Spleen (tissue), 11 donors: ENCODE data around the gene TCEANC2. TPM values are rescaled to one million over a fixed set of nuclear protein-coding genes. Genes with fewer than 3 reads are reported as not detected.

ENCODE experiments used
- DNase-seq: peaks from one replicate; pipeline ENCODE4 v3.0.0-alpha.2; 2020
- H3K27ac ChIP-seq, 8 donors: fragments of 200-600 bp; sonication (generic) in 7 of 8; 1 replicate in 4 of 8; 2 replicates in 4 of 8; pipeline versions ENCODE4 v1.5.0 to v1.8.0; 2016 to 2021; ENCODE audit warnings: inconsistent platforms in 4 of 8, mild to moderate bottlenecking in 4 of 8, moderate library complexity in 1 of 8
- H3K27me3 ChIP-seq, 7 donors: fragments of 200-600 bp; sonication (generic) in 6 of 7; replicated peaks in 1 of 7; 1 replicate in 4 of 7; 2 replicates in 3 of 7; pipeline versions ENCODE4 v1.5.0 to v1.8.0; 2016 to 2021; ENCODE audit warnings: inconsistent platforms in 3 of 7, mild to moderate bottlenecking in 1 of 7
- H3K36me3 ChIP-seq, 6 donors: fragments of 200-600 bp; sonication (generic) in 5 of 6; 1 replicate in 4 of 6; 2 replicates in 2 of 6; pipeline versions ENCODE4 v1.5.0 to v1.8.0; 2016 to 2021; ENCODE audit warnings: inconsistent platforms in 2 of 6
- H3K4me1 ChIP-seq, 6 donors: fragments of 200-600 bp; sonication (generic) in 5 of 6; 1 replicate in 3 of 6; 2 replicates in 3 of 6; pipeline versions ENCODE4 v1.5.0 to v1.8.0; 2016 to 2021; ENCODE audit warnings: inconsistent platforms in 3 of 6
- H3K4me3 ChIP-seq, 8 donors: fragments of 200-600 bp; sonication (generic) in 7 of 8; 1 replicate in 4 of 8; 2 replicates in 4 of 8; pipeline versions ENCODE4 v1.5.0 to v1.8.0; 2016 to 2021; ENCODE audit warnings: inconsistent platforms in 4 of 8, mild to moderate bottlenecking in 4 of 8, moderate library complexity in 2 of 8
- H3K9me3 ChIP-seq, 8 donors: fragments of 200-600 bp; sonication (generic) in 7 of 8; 1 replicate in 4 of 8; 2 replicates in 4 of 8; pipeline versions ENCODE4 v1.5.0 to v1.8.0; 2016 to 2021; ENCODE audit warnings: inconsistent platforms in 4 of 8
- CTCF ChIP-seq, 11 experiments: fragments of 200-600 bp in 7 of 11; fragments of 450-650 bp in 4 of 11; sonication (generic) in 4 of 11; IDR thresholded peaks in 8 of 11; conservative IDR thresholded peaks in 3 of 11; 1 replicate in 7 of 11; 2 replicates in 4 of 11; pipeline versions ENCODE4 v1.4.0 to v1.8.0; 2016 to 2021; ENCODE audit warnings: antibody characterized with exemption in 11 of 11, inconsistent platforms in 4 of 11, mild to moderate bottlenecking in 1 of 11
- POLR2A ChIP-seq, 3 donors: fragments of 450-650 bp; IDR thresholded peaks; one replicate each; pipeline ENCODE4 v1.5.1; 2017; ENCODE audit warnings: antibody characterized with exemption in 3 of 3, mild to moderate bottlenecking in 1 of 3
- POLR2AphosphoS5 ChIP-seq, 3 donors: sonication (generic); formaldehyde crosslinking; IDR thresholded peaks; one replicate each; pipeline ENCODE4 v1.5.1; 2017; ENCODE audit warnings: antibody characterized with exemption in 3 of 3
- WGBS, 5 donors: extraction: QIAGEN DNeasy Blood & Tissue Kit in 3 of 5; methylation state at CpG; one replicate each; pipeline versions ENCODE4 v1.1.5 to v1.1.7; 2013 to 2018; 5-methylcytosine and 5-hydroxymethylcytosine counted together
- intact Hi-C: fragments of 100-400 bp; cut with DNase I; formaldehyde crosslinking; loops from one replicate; pipeline ENCODE4 v1.15.0; 2023; ENCODE audit warnings: low total_unique reads
- polyA plus RNA-seq, 3 donors: library from polyadenylated mRNA; stranded (reverse); fragments of 200-250 nt; gene quantifications; one replicate each; pipeline ENCODE4 v1.2.1, GENCODE V29; 2013
- total RNA-seq, 7 donors: library from RNA; depleted of rRNA in 3 of 7; stranded (reverse); fragments of >200 nt in 3 of 7; fragmentation: NEBNext Ultra II Directional in 4 of 7; extraction: Animal tissue kit (Norgen Biotek cat#: 25700) in 4 of 7; gene quantifications; one replicate each; pipeline versions ENCODE4 v1.1.0 to v1.2.1, GENCODE V29; 2016 to 2021
- donor health status: healthy with polysubstance abuse.
- donor health status: DM: no; HTN: no; CAD: no; lungs with moderate emphysema.
- donor health status: DM: no; HTN: no; CAD: no.
- donor health status: Bipolar disorder and iron deficiency.
- donor health status: healthy.
- donor health status: DM: no; HTN: no; CAD: no.
- donor health status: DM: yes; HTN: yes; CAD: no.

TCEANC2 gene
- total and polyA plus RNA-seq, 10 donors = 1.9 to 12.7 (median 6.4) TPM

- intact Hi-C loops = no loop called here
- Histone ChIP-seq H3K9me3 (no peaks in the 10 kb centered on the region), H3K4me1 (peaks cover 0 to 21% (median 6%) of the 10 kb centered on the region in 6 donors), H3K36me3 (no peaks in the 10 kb centered on the region), H3K27me3 (no peaks in the 10 kb centered on the region), H3K27ac (no peak overlapping the region), H3K4me3 (no peak overlapping the region)
- no peak for DNase-seq
- WGBS, 5 donors = 51 to 69% (median 57%) methylated on average over 2 of the region's 2 CpGs
- TF ChIP-seq CTCF (IDR thresholded peaks at IDR 0.05 in 8 of 11, conservative IDR thresholded peaks at IDR 0.05 in 3 of 11) = no peak
- no peak for TF ChIP-seq POLR2AphosphoS5 (IDR thresholded peaks at IDR 0.05)
- no peak for TF ChIP-seq POLR2A (IDR thresholded peaks at IDR 0.05)
Observed at GRCh38 chr1:54132495-54132894, 79.1 kb downstream of the TCEANC2 start.

- Histone ChIP-seq H3K27me3 (no peaks in the 10 kb centered on the region), H3K9me3 (peaks cover 0 to 4% (median 0%) of the 10 kb centered on the region in 8 donors), H3K36me3 (no peaks in the 10 kb centered on the region), H3K27ac (no peak overlapping the region), H3K4me3 (no peak overlapping the region), H3K4me1 (peaks cover 0 to 28% (median 6%) of the 10 kb centered on the region in 6 donors)
- intact Hi-C loops = no loop called here
- DNase-seq = no peak
- TF ChIP-seq POLR2A (IDR thresholded peaks at IDR 0.05) = no peak
- no peak for TF ChIP-seq POLR2AphosphoS5 (IDR thresholded peaks at IDR 0.05)
- TF ChIP-seq CTCF (IDR thresholded peaks at IDR 0.05 in 8 of 11, conservative IDR thresholded peaks at IDR 0.05 in 3 of 11) = no peak
- WGBS, 5 donors = 74 to 92% (median 85%) methylated on average over 6 of the region's 6 CpGs
Observed at GRCh38 chr1:54134295-54134694, 80.9 kb downstream of the TCEANC2 start.

GRCh38 chr1:54135436-54136120 lies 82.2 kb downstream of the TCEANC2 start:
- H3K4me3 ChIP-seq = no peak overlapping the region
- no peaks in the 10 kb centered on the region for H3K36me3 ChIP-seq
- intact Hi-C loops = no loop called here
- DNase-seq = no peak
- 52 to 68% (median 61%) methylated on average over 5 of the region's 5 CpGs for WGBS, 5 donors
- TF ChIP-seq POLR2AphosphoS5 (IDR thresholded peaks at IDR 0.05) (no peak), CTCF (IDR thresholded peaks at IDR 0.05 in 8 of 11, conservative IDR thresholded peaks at IDR 0.05 in 3 of 11) (no peak), POLR2A (IDR thresholded peaks at IDR 0.05) (no peak)
- peak overlapping the region in 1 of 8 donors; percentile 30 for H3K27ac ChIP-seq
- no peaks in the 10 kb centered on the region for H3K27me3 ChIP-seq
- peaks cover 0 to 4% (median 0%) of the 10 kb centered on the region in 8 donors for H3K9me3 ChIP-seq
- H3K4me1 ChIP-seq = peaks cover 0 to 28% (median 6%) of the 10 kb centered on the region in 6 donors

- Histone ChIP-seq H3K27me3 (no peaks in the 10 kb centered on the region), H3K36me3 (no peaks in the 10 kb centered on the region), H3K9me3 (peaks cover 0 to 4% (median 0%) of the 10 kb centered on the region in 8 donors), H3K4me3 (no peak overlapping the region), H3K27ac (peak overlapping the region in 1 of 8 donors; percentile 30), H3K4me1 (peaks cover 0 to 28% (median 6%) of the 10 kb centered on the region in 6 donors)
- TF ChIP-seq POLR2AphosphoS5 (IDR thresholded peaks at IDR 0.05) = no peak
- TF ChIP-seq POLR2A (IDR thresholded peaks at IDR 0.05) = no peak
- no peak for TF ChIP-seq CTCF (IDR thresholded peaks at IDR 0.05 in 8 of 11, conservative IDR thresholded peaks at IDR 0.05 in 3 of 11)
- no peak for DNase-seq
- WGBS, 5 donors = 94 to 97% (median 94%) methylated on average over 17 of the region's 17 CpGs
- intact Hi-C loops = no loop called here
Observed at GRCh38 chr1:54136269-54136896, 83.0 kb downstream of the TCEANC2 start.
